Superior temporal gyrus (tissue), 1 donor: ENCODE data around the gene PCDH18.
"Not testable (repeated sequence)": the region's sequence is repeated elsewhere in the genome, so short reads cannot be mapped to it uniquely, and the experiment has no call there.

Experiments used
- DNase-seq: peaks from one replicate; pipeline ENCODE4 v3.0.0-alpha.2; 2016; ENCODE audit errors: extremely low spot score

The PCDH18 gene

DNA sequence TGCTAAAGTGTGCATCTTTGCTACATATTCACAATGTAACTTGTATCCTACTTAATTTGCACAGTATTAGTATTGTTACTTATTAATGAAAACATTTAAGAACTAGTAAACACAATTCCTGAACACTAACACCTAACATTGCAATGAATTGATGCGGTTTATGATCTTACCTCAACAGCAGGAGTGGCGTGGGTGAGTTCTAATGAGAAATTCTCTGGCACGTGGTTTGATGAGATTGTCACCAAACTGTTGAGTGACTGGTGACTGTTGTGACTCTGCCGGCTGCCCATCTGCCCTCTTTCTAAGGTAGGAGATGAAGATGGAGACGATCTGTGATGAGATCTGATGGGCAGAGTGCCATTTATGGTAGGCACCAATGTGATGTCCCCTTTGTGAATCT is 2.9 kb downstream of the PCDH18 start:
- DNase-seq = no peak

DNA sequence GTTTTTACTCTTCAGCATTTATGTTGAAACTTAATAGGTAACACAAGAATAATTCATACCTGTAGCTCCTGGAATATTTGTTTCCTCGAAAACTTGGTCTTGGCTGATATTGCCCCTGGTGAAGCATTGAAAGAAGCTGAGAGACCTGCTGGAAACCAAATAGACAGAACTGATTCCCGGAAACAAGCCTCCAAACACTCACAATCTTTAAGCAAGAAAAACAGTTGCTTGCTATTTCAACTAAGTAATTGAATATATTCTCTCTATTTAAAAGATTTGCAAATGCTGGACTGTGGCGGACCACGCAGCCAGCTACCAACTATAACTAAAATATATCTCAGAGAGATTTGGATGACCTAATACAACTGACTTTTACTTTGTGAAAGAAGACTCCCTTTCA is 3.6 kb downstream of the PCDH18 start:
- no peak for DNase-seq

DNA sequence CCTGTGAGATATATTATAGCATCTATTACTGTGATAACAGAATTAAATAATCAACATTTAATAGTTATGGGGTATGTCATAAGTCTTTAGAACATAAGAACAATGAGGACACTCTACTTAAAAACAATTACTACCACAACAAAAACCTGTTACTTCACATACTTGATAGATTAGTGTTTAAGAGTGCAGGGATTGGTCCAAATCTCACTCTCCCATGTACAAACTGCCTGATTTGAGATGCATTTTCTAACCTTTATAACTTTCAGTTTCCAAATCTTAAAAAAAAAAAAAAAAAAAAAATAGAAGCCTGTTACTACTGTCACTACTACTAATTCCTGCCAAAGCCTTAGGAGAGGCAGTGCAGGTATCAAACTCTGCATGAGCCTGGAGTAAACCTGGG is 5.6 kb downstream of the PCDH18 start:
- DNase-seq = no peak

DNA sequence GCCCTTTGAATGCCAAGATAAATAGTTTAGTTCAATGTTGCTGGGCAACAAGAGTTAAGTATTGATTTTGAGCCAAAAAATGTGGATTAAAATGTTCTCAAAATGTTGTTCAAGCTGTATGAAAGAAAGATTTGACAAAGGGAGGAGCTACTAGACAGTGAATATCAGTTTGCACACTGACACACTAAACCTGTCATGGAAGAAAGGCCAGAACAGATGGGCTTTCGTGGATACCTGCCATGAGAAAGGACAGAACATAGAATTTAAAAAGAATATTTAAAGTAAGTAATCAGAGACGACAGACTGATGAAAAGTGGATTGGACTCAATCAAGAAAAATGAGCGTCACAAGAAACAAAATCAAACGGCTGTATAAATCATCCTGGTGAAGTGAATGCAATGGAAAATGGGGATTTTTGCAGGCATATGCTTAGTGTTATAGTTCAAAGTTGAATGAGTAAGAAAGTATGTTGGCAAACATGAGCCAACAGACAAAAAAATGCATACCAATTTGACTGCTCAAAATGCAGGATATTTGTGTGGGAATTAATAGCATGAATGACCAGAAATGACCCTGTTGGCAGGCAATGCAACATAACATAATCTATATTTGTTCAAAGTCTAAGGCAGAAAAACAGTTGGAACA is 7.4 kb downstream of the PCDH18 start:
- no peak for DNase-seq

DNA sequence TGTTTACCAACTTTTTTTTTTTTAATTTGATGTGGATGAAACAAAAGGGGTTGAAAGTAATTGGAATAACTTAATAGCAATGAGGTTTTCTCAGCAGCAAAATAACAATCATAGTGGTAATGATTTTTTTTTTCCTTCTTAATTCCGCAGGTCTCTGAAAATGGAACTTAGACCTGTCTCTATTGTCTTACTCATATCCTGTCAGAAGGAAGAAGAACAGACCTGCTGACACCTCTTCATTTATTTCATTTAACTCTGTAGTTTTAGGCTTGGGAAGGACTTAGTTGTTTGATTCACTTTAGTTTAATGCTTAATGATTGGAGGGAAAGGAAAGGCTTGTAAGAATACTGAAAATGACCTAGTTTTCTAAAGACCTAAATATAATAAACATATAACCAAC is 9.0 kb downstream of the PCDH18 start:
- DNase-seq = no peak

DNA sequence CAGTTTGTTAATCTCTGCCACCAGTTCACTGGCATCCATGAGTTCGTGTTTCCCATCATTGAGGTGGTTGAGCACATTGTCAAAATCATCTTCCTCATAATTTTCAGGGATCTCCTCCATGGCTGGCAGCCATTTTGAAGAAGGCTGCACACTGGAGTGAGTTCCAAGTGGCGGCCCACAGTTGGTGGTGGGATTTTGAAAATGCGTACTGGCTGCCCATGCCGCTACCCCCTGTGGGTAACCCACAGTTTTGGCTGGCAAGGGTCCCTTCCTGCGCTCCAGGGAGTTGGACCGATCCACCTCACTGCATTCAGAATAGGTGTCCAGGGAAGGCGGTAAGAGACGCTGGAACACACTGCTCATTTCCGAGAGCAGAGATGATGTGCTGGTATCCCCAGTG is 11.2 kb downstream of the PCDH18 start:
- DNase-seq = no peak

DNA sequence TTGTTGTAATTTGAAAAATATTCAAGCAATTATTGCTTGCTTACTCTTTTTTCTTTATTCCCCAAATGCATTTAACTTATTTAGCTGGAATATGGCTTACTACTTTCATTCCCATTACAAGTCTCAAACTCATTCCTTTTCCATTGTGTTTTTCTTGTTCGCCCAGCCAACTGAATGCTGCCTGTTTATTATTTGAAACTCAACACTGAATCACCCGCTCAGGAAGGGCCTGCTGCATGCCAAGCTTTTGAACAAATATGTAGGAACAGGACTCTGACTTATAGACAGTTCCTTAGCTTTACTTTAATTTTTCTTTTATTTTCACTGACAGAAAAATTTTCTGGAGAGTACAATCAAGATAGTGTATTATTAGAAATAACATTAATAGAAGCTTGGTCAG is 12.9 kb downstream of the PCDH18 start:
- DNase-seq = no peak

DNA sequence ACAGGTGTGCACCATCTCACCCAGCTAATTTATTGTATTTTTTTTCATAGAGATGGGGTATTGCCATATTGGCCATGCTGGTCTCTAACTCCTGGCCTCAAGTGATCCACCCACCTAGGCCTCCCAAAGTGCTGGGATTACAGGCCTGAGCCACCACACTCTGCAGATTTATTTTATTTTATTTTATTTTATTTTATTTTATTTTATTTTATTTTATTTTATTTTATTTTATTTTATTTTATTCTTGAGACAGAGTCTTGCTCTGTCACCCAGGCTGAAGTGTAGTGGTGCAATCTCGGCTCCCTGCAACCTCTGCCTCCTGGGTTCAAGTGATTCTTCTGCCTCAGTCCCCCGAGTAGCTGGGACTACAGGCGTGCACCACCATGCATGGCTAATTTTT is 15.0 kb downstream of the PCDH18 start:
- DNase-seq = not testable (repeated sequence)

DNA sequence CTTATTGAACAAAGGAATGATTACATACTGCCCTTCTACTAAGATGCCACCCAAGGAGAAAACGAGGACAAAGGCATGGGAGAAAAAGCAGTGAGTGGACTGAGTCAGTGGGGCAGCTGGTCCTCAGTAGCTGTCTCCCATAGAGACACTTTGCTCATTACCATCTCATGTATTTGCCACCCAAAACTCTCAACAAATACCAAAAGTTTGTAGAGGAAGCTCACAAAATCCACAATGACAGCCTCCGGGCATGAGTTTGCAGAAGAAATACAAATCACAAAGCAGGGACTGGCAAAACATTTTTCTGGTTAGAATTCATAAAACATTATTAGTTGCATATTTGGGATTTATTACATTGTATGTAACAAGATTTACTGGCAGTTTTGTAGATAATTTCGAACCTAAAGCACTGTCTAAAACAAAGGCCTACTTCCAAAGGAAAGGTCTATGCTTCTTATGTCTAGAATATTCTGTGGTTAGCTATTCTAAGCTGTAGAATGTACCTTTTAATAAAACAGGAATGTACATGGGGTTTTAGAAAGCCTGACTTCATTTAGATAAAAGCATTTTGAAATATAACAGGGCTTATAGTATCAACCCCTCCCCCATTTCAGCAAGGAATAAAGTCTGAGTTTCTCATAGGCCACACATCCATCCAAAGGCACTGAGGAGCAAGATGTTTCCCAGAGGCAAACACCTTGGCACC is 17.7 kb downstream of the PCDH18 start:
- no peak for DNase-seq

DNA sequence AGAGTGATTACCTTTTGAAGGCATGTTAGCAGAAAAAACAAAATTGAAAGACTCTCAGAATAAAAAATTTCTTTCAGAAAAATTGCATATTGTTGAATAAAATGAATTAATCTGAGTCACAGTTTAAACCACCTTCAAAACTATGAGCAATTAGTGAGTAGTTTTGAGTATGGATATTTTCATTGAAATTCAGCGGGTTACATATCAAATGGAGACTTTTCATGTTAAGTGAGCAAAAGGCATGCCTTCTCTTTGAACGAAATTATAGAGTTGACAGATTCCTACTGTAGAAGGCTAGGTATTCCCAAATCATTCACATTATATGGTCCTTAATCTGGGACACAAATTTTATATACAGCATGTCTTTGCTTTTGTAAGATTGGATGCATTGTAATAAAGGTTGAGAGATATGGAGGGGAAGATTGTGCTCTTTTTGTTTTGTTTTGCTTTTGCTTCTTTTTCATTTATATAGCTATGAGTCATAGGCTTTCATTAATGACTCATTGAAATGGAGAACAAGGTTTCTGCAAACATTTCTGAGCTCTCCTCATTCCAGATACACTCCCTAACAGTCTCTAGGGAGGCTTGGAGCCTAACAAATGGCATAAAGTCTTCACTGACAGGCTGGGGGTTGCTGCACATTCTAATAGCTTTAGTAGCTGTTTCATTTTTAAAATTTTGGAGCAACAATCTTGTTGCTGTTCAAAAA is 21.6 kb downstream of the PCDH18 start:
- DNase-seq = no peak

DNA sequence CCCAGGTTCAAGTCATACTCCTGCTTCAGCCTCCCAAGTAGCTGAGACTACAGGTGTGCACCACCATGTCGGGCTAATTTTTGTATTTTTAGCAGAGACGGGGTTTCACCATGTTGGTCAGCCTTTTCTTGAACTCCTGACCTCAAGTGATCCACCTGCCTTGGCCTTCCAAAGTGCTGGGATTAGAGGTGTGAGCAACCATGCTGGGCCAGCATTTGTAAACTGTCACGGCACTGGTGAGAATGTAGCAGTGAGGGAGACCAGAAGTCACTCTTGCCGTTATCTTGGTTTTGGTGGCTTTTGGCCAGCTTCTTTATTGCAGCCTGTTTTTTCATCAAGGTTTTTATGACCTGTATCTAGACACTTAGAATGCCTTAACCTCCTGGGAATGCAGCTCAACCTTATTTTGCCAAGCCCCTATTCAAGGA is 22.4 kb downstream of the PCDH18 start:
- DNase-seq = no peak

DNA sequence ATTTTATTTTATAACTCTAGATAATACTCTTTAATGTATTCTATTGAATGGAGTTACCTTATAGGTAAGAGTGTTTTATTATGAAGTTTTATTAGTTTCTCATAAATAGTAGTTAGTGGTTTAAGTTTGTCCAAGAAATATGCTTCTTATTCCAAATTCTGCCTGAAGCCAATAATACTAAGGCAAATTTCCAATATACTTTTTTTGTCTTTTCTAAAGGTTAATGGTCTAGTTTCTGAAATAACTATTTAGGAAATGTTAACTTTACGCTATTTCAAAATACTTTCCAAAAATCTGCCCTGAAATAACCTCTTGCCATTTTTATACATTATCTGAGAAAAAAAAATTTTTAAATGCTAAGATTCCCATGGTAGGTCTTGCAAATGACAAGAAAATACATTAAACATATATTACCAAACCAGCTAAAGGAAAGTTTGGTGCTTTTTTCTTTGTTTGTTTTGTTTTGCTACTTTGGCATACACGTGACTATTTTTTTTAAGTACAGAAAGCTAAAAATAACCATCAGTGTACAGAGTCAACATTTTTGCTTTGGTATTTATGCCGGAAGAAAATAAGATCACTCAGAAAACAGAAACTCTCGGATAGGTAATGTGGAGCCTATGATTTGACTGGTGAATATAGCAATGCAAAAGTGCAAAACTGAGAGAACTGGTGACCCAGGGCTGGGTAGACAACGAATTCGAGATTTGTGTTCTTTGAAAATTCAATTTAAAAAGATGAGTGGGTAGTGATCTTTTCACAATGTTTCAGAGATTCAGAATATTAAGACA is 29.8 kb downstream of the PCDH18 start:
- DNase-seq = no peak

DNA sequence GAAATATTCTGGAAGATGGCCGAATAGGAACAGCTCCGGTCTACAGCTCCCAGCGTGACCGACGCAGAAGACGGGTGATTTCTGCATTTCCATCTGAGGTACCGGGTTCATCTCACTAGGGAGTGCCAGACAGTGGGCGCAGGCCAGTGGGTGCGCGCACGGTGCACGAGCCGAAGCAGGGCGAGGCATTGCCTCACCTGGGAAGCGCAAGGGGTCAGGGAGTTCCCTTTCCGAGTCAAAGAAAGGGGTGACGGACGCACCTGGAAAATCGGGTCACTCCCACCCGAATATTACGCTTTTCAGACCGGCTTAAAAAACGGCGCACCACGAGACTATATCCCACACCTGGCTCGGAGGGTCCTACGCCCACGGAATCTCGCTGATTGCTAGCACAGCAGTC is 36.0 kb downstream of the PCDH18 start:
- DNase-seq = not testable (repeated sequence)

DNA sequence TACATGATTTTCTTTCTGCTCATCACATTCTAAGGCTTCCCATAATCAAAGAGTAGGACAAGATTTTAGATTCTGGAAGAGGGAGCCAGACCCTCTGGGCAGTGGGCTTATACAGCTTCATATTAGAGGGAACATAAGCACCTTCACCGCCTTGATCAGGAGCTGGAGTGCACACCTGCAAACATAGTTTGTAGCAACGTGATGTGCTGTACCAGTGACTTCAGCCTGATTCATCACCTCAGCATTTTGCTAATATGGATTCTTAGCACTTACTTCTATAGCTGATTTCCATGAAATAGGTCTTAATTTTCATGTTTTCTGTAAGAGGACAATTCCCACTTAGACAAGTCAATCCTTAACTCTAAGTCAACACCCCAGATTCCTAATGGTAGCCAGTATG is 36.7 kb downstream of the PCDH18 start:
- no peak for DNase-seq

DNA sequence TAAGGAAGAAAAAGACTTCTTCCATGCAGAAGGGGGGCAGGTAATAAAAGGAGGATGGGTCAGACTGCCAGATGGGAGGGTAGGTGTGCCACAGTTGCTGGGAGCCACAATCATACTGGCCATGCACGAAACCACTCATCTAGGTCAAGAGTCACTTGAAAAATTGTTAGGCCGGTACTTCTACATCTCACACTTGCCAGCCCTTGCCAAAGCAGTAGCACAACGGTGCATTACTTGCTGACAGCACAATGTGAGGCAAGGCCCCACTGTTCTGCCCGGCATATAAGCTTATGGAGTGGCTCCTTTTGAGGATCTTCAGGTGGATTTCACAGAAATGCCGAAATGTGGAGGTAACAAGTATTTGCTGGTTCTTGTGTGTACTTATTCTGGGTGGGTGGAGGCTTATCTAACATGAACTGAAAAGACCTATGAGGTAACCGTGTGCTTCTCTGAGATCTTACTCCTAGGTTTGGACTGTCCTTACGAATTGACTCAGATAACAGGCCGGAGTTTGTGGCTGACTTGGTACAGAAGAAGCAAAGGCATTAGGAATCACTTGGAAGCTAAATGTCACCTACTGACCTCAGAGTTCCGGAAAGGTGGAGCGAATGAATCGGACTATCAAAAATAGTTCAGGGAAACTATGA is 48.9 kb downstream of the PCDH18 start:
- DNase-seq = not testable (repeated sequence)

DNA sequence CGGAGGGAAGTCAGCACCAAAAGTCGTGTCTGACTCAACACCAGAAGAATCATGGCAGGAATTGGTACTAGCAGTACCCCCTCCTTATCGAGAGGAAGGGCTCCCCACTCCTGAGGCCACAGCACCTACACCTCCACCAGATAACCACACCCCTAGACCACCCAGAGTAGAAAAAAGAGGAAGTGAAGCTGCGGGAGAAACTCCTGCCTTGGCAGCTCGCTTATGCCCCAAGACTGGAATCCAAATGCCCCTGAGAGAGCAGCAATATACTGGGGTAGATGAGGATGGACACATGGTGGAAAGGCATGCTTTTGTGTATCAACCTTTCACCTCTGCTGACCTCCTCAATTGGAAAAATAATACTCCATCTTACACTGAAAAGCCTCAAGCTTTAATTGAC is 52.6 kb downstream of the PCDH18 start:
- DNase-seq = not testable (repeated sequence)

DNA sequence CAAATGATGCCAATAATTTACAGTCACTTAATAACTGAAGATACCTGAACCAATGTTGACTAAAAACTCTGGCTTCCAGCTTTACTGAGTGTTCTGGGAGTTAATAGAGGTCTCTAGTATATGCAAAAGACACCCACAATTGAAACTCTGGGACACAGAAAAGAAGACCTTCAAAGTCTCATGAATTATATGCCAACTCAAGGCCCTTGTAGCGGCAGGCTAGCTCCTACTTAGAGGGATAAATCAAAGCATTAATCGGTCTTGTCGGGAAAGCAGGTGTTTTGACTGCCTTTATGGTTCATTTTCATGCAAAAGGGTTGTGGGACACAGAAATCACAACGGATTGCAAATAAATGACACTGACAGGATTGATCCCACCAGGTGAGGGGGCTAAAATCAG is 55.9 kb downstream of the PCDH18 start:
- DNase-seq = no peak

DNA sequence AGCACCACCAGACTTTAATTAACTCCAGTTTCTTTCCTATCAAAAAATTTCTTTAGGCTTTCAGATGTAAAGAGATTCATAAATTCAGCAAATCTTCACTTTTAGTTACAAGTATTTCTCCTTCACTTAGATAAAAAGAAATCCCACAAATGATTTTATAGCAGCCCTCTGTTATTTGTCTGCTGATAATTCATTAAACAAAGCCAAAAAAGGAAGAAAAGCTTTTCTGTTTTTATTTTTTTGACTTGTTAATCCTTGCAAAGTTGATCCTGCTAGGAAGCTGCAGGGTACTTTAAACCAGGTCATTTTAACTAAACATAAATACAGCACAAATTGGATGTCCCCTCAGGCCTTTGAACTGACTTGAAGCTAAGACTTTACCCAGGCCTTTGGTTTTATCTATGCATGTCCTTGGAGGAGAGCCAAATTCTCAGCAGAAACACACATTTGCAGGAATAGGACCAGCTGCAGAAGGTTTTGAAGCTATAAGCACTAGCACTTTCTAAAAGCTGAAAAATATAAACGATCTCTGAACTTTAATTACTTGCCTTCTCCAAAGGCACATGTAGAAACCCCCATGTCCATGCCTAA is 57.5 kb downstream of the PCDH18 start:
- DNase-seq = peak; percentile 48

DNA sequence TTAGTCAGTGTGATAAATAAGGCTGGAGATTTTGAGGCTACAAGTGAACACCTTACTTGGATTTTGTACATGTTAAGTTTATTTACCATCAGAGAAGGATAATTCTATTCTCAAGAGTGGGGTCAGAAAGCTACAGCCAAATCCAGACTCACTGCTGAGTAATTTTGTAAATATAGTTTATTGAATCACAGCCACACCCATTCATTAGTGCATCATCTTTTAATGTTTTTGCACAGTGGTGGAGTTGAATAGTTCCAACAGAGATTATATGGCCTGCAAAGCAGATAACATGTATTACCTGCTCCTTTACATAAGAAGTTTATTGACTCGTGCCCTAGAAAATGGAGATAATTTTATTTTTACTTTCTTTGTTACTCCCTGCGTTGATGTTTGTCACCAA is 60.4 kb downstream of the PCDH18 start:
- no peak for DNase-seq

DNA sequence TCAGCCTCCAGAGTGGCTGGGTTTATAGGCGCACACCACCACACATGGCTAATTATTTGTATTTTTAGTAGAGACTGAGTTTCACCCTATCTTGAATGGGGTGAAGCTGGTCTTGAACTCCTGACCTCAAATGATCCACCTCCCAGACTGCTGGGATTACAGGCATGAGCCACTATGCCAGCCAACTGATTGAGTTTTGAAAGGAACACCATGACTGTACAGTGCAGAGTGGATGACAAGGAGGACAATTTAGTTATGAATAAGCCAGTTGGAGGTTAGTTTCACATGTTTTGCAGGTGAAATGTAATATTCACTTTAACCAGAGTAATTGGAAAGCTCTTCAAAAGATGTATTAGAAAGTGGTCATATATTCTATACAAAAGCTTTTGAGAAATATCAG is 60.8 kb downstream of the PCDH18 start:
- DNase-seq = no peak

DNA sequence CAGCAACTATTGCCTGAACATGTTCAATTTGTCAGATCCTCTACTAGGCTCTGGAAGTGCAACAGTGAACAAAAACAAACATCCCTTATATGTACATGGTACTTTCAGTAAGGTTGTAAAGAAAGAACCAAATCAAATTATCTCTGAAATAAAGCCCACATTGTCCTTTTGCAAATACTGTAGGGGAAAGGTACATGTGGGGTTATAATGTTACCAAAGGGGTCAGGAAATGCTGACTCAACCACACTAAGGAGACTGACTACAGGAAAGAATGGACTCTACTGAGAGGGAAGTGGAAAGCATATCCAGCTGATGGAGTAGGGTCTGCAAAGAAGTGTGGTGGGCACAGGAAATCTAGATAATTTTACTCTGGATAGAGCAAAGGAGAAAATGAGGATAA is 61.5 kb downstream of the PCDH18 start:
- no peak for DNase-seq
